Measurements from ENCODE around the gene ATP2B1.

ATP2B1 gene

DNA sequence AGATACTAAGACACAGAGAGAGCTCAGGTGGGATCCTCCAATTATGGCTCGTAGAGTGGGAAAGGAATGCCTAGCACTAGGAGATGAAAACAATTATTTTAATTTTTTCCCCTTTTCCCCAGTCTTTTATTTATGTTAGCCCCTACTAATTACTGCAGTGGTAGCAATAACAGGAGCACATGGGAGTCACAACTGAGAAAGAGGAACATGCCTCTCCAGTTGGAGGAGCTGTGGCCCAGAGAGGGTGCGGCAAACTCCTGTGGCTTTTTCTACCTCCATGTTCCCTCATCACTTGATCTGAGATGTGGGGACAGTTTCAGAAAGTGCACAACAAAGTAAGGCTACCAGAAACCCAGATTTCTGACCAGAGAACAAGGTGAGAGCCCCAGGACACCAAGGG is 156.9 kb downstream of the ATP2B1 start:
- no peak for TF ChIP-seq GATA2 (IDR thresholded peaks at IDR 0.05; ENCODE audit: low read depth, low read length)
- no peak for TF ChIP-seq GATA3 (IDR thresholded peaks at IDR 0.05; ENCODE audit: low read depth, low read length)

DNA sequence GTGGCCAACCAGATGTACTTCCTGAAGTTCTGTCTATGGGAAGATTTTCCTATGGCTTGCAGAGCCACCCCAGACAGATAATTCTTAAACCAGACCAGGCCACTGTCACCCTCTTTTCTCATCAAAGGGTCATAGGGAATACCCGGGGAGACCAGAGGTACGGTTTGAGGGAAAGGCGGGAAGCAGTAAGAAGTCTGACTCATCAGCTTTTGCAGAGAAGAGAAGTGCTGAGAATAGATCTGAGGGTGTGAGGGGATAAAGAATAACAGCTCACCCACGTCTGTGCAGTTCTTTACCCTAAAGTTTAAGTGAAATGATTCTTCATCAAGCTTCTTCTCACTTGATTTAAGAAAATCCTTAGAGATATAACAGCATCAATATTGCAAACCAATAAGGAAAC is 161.5 kb downstream of the ATP2B1 start:
- TF ChIP-seq GATA2 (IDR thresholded peaks at IDR 0.05; ENCODE audit: low read depth, low read length) = no peak

DNA sequence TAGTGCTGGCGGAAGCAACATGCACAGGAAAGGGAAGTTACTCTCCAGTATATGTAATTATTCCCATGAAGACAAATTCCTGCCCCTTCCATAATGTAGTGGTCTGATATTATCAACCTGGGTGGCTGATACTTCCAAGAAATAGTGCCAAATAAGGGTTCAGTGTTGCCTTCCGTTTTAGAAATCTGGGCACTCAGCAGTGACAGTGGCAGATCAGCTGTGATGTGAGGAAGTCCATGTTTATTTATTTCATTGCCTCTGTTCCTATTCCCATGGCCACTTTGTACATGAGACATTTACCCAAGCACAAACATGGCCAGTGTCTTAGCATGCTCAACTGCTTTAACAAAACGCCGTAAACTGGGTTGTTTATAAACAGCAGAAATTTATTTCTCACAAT is 162.5 kb downstream of the ATP2B1 start:
- TF ChIP-seq GATA2 (IDR thresholded peaks at IDR 0.05; ENCODE audit: low read depth, low read length) = no peak
- no peak for TF ChIP-seq GATA3 (IDR thresholded peaks at IDR 0.05; ENCODE audit: low read depth, low read length)

DNA sequence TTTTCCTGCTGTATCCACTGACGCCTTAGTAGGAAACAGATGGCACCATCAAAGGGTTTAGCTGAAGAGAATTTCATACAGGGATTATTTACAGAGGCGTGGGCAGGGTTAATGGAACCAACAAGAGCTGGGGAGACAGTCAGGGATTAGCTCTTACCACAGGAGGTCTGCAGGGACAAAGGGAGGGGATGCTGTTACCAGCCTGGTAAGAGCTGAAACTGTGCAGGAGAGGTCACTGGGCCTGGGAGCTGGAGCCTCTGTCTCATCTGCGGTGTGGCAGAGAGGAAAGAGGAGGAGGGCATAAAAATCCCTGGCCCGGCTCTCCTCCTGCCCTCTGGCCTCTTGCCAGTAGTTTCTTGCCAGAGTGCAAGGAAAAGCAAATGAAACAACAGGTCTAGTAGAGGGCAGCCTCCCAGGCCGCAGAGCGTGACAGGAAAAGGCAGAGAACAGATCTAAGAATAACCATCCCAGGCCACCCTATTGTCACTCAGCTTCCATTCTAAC is 163.9 kb downstream of the ATP2B1 start:
- TF ChIP-seq GATA3 (IDR thresholded peaks at IDR 0.05; ENCODE audit: low read depth, low read length) (no peak), GATA2 (IDR thresholded peaks at IDR 0.05; ENCODE audit: low read depth, low read length) (no peak)

DNA sequence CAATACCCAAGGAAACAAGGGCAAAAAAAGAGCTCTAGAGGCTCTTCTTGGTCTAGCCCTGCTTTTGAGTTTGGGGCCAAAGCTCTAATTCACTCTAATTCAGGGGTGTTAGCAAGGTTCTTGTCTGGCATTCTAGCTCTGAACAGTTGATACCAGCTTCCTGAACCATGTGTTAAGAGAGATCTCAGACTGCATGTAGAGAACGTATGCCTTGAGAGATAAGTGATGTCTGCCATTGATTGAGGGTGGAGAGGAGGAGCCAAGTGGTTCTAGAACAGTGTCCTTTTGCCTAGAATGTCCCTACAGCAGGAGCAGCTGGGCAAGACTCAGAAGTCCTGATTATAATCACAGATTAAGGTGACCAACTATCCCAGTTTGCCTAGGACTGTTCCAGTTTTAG is 164.6 kb downstream of the ATP2B1 start:
- TF ChIP-seq GATA3 (IDR thresholded peaks at IDR 0.05; ENCODE audit: low read depth, low read length) (no peak), GATA2 (IDR thresholded peaks at IDR 0.05; ENCODE audit: low read depth, low read length) (no peak)

DNA sequence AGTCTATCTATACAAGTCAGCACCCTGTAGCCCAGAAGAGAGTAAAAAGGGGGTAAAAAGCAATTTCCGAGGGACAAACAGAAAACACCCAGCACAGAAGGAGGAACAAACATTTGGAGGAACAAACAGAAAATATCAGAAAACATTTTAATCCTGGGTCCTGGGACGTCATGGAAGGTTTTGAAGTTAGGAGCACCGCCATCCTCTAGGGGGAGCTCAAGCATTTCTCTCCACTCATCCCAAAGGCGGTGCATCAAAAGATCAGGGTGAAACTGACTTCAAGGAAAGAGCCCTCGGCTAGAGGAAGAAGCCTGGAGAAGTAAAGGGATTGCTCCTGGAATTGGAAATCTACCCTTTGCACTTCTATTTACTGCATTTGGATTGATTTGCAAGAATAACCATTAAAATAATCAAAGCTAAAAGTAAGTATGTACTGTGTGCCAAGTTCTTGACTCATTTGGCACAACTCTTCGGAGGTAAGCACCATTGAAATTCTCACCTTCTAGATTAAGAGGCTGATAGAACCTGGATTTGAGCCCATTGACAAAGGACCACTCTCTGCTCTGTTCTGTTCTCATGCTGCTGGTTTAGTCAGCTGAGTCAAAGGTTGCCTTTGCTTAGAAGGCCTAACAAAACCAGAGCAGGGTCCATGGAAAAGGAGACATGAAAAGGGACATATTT is 165.6 kb downstream of the ATP2B1 start:
- TF ChIP-seq GATA2 (IDR thresholded peaks at IDR 0.05; ENCODE audit: low read depth, low read length) (no peak), GATA3 (IDR thresholded peaks at IDR 0.05; ENCODE audit: low read depth, low read length) (no peak)

DNA sequence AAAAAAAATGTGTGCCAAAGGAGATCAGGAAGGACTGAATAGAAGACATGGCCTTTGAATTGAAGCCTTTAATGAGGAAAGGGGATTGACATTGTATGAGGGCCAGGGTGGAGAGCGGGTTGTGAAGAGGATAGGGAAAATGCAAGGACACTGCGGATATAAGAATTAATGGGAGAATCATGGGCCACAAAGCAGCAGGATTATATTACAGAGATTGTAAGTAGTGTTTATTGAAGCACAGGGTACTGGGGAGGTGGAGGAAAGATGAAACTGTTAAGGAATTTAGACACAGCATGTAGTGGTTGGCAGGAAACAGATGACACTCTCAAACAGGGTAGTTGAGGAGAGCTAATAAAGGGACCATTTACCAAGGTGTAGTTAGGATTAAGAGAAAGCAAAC is 166.4 kb downstream of the ATP2B1 start:
- TF ChIP-seq GATA3 (IDR thresholded peaks at IDR 0.05; ENCODE audit: low read depth, low read length) (no peak), GATA2 (IDR thresholded peaks at IDR 0.05; ENCODE audit: low read depth, low read length) (no peak)

DNA sequence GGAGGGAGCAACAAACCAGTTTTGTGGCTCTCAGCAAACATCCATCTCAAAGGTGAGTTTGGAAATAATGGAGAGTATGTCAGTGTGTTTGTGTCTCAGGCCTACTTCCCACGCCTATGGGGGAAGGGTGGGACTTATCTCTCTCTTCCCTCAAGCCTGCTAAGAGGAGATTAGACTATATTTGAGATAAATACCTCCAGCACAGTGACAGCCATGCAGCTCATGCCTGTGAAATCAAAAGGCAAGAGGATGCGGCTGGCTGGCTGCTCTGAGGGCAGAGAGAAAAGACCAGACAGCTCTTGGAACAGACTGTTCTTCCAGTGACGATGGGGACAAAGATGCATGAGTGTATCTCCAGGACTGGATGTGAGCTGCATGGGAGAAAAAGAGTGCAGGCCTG is 168.1 kb downstream of the ATP2B1 start:
- TF ChIP-seq GATA2 (IDR thresholded peaks at IDR 0.05; ENCODE audit: low read depth, low read length) (no peak), GATA3 (IDR thresholded peaks at IDR 0.05; ENCODE audit: low read depth, low read length) (no peak)

DNA sequence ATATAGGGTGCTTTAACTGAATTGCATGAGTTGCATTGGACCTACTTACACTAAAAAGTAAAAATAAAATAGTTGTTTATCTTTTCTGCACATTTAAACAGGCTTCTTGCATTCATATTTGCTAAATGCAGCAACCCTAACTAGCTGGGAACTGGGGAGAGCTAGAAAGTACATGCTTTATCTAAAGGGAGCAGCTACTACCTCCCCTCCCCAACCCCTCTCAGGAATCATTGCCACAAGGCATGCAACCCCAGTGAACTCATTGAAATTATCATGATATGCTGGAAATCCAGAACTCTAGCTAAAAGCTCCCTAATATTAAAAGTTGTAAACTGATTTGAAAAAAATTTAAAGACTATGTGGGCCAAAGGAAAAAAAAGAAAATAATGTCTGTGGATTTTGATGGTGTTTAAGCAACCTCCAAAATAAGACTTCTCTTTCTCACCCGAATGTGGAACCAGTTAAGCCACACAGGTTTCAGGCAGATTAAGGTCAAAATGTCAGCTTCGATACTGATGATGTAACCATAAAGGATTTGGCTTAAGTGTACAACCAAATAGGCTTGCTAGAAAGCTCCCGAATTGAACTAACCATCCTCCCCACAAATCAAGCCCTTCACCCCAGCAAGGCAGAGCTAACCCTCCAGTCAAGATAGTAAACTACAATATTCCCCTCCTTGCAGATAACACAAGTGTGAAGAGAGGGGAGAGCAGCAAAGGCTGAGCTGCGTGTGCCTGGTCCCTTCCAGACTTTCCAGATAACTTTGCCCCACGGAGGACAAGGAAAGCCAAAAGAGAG is 169.0 kb downstream of the ATP2B1 start:
- TF ChIP-seq GATA3 (IDR thresholded peaks at IDR 0.05; ENCODE audit: low read depth, low read length) (no peak), GATA2 (IDR thresholded peaks at IDR 0.05; ENCODE audit: low read depth, low read length) (no peak)

DNA sequence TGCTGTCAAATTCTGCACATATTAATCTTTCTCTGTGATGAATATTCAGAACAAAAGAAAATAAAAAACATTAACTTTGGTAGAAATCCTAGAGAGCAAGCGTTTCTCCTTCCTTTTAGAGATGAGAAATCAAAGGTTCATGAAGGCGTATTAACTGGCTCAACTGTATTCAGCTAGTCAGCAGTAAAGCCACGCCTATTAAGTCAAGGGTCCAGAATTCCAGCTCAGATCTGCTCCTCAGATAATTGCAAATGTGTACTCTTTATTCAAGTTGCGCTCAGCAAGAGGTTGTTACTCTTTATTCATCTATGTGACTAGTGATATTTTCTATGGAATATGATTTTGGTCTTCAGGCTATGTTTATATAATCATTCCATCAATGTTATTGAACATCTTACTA is 169.7 kb downstream of the ATP2B1 start:
- TF ChIP-seq GATA3 (IDR thresholded peaks at IDR 0.05; ENCODE audit: low read depth, low read length) = no peak
- TF ChIP-seq GATA2 (IDR thresholded peaks at IDR 0.05; ENCODE audit: low read depth, low read length) = no peak

All from SH-SY5Y (cell line).